HCT116 (cell line): ENCODE measurements around the gene LRCH1.

Experiments used
- ATF3 ChIP-seq: IDR thresholded peaks from 2 replicates; pipeline ENCODE4 v1.6.1; 2012
- CEBPB ChIP-seq: IDR thresholded peaks from 2 replicates; pipeline ENCODE4 v1.6.1; 2012; ENCODE audit warnings: low read depth
- EGR1 ChIP-seq: IDR thresholded peaks from 2 replicates; pipeline ENCODE4 v1.6.1; 2012; ENCODE audit warnings: low read depth
- EZH2 ChIP-seq: fragments of 200-600 bp; sonication (generic); IDR thresholded peaks from 2 replicates; pipeline ENCODE4 v1.6.1; 2017; ENCODE audit warnings: antibody characterized with exemption, mixed run types
- POLR2A ChIP-seq: IDR thresholded peaks from 2 replicates; pipeline ENCODE4 v1.7.0; 2011; ENCODE audit warnings: borderline replicate concordance; ENCODE audit not compliant: insufficient read depth, insufficient read length; ENCODE audit errors: extremely low read depth
- POLR2AphosphoS5 ChIP-seq: IDR thresholded peaks from 2 replicates; pipeline ENCODE4 v1.6.1; 2011; ENCODE audit warnings: mild to moderate bottlenecking, low read depth, low read length, moderate library complexity
- SIN3A ChIP-seq: IDR thresholded peaks from 2 replicates; pipeline ENCODE4 v1.6.1; 2012; ENCODE audit warnings: low read depth
- YY1 ChIP-seq: IDR thresholded peaks from 2 replicates; pipeline ENCODE4 v1.6.1; 2011; ENCODE audit warnings: low read length, low read depth, moderate library complexity, mild to moderate bottlenecking; ENCODE audit not compliant: insufficient replicate concordance; ENCODE audit errors: extremely low read depth
- TF ChIP-seq, protein P1 (sequence below), 3 experiments: fragments of 200-600 bp in 1 of 3; sonication (generic) in 1 of 3; IDR thresholded peaks in 2 of 3; conservative IDR thresholded peaks in 1 of 3; 2 replicates each; pipeline ENCODE4 v1.5.1; 2012 to 2017; ENCODE audit warnings: low read depth in 2 of 3, low read length in 2 of 3, antibody characterized with exemption in 1 of 3, borderline replicate concordance in 1 of 3, control low read depth in 1 of 3, mild to moderate bottlenecking in 1 of 3, mixed read lengths in 1 of 3, mixed run types in 1 of 3, moderate library complexity in 1 of 3; ENCODE audit not compliant: insufficient read depth in 1 of 3
- TF ChIP-seq, protein P2 (sequence below): IDR thresholded peaks from 2 replicates; pipeline ENCODE4 v1.6.1; 2012; ENCODE audit warnings: low read depth
- TF ChIP-seq, protein P3 (sequence below): IDR thresholded peaks from 2 replicates; pipeline ENCODE4 v1.6.1; 2012

- TF ChIP-seq, protein P1, sequence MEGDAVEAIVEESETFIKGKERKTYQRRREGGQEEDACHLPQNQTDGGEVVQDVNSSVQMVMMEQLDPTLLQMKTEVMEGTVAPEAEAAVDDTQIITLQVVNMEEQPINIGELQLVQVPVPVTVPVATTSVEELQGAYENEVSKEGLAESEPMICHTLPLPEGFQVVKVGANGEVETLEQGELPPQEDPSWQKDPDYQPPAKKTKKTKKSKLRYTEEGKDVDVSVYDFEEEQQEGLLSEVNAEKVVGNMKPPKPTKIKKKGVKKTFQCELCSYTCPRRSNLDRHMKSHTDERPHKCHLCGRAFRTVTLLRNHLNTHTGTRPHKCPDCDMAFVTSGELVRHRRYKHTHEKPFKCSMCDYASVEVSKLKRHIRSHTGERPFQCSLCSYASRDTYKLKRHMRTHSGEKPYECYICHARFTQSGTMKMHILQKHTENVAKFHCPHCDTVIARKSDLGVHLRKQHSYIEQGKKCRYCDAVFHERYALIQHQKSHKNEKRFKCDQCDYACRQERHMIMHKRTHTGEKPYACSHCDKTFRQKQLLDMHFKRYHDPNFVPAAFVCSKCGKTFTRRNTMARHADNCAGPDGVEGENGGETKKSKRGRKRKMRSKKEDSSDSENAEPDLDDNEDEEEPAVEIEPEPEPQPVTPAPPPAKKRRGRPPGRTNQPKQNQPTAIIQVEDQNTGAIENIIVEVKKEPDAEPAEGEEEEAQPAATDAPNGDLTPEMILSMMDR (IDR thresholded peaks at IDR 0.05 in 2 of 3, conservative IDR thresholded peaks at IDR 0.05 in 1 of 3; ENCODE audit: borderline replicate concordance in 1 of 3, insufficient read depth in 1 of 3, low read depth in 2 of 3, low read length in 2 of 3): no peak
- TF ChIP-seq POLR2AphosphoS5: no peak
- TF ChIP-seq, protein P2, sequence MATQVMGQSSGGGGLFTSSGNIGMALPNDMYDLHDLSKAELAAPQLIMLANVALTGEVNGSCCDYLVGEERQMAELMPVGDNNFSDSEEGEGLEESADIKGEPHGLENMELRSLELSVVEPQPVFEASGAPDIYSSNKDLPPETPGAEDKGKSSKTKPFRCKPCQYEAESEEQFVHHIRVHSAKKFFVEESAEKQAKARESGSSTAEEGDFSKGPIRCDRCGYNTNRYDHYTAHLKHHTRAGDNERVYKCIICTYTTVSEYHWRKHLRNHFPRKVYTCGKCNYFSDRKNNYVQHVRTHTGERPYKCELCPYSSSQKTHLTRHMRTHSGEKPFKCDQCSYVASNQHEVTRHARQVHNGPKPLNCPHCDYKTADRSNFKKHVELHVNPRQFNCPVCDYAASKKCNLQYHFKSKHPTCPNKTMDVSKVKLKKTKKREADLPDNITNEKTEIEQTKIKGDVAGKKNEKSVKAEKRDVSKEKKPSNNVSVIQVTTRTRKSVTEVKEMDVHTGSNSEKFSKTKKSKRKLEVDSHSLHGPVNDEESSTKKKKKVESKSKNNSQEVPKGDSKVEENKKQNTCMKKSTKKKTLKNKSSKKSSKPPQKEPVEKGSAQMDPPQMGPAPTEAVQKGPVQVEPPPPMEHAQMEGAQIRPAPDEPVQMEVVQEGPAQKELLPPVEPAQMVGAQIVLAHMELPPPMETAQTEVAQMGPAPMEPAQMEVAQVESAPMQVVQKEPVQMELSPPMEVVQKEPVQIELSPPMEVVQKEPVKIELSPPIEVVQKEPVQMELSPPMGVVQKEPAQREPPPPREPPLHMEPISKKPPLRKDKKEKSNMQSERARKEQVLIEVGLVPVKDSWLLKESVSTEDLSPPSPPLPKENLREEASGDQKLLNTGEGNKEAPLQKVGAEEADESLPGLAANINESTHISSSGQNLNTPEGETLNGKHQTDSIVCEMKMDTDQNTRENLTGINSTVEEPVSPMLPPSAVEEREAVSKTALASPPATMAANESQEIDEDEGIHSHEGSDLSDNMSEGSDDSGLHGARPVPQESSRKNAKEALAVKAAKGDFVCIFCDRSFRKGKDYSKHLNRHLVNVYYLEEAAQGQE: no peak
- no peak for TF ChIP-seq ATF3
- TF ChIP-seq EZH2: no peak
- TF ChIP-seq SIN3A: no peak
- TF ChIP-seq POLR2A: no peak
- no peak for TF ChIP-seq YY1
- TF ChIP-seq, protein P3, sequence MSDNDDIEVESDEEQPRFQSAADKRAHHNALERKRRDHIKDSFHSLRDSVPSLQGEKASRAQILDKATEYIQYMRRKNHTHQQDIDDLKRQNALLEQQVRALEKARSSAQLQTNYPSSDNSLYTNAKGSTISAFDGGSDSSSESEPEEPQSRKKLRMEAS: no peak
- TF ChIP-seq CEBPB: no peak
- no peak for TF ChIP-seq EGR1
Observed at GRCh38 chr13:46521921-46522747, 30.8 kb upstream of the LRCH1 start.
